OCI-LY3 (cell line): Measurements from ENCODE around the gene TRABD2B.

Source experiments
- EZH2phosphoT487 ChIP-seq: fragments of 200-600 bp; shearing (Covaris generic); IDR thresholded peaks from 2 replicates; pipeline ENCODE4 v1.6.1; 2018; ENCODE audit warnings: antibody characterized with exemption, mixed run types, low read depth
- TF ChIP-seq, protein P1 (sequence below): fragments of 200-600, 300-600 bp; sonication (generic); IDR thresholded peaks from 2 replicates; pipeline ENCODE4 v1.5.1; 2014; ENCODE audit warnings: antibody characterized with exemption, low read length, low read depth

DNA sequence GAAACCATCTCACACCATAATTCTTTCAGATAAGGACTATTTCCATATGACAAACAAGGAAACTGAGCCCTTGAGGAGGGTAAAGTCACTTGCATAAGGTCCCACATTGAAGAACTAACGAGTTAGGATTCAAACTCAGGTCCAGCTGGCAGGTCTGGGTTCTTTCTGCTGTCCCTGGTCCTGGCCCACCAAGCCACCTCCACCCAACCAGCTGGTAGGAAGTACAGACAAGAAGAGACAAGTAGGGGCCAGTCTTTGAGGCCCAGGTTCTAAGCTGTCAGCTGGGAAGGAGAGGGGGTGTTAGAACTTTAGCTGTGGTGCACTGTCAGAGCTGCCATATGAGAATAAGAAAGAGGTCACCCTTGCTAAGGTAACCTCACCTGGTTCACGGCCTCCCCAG lies 188.6 kb downstream of the TRABD2B start:
- TF ChIP-seq, protein P1, sequence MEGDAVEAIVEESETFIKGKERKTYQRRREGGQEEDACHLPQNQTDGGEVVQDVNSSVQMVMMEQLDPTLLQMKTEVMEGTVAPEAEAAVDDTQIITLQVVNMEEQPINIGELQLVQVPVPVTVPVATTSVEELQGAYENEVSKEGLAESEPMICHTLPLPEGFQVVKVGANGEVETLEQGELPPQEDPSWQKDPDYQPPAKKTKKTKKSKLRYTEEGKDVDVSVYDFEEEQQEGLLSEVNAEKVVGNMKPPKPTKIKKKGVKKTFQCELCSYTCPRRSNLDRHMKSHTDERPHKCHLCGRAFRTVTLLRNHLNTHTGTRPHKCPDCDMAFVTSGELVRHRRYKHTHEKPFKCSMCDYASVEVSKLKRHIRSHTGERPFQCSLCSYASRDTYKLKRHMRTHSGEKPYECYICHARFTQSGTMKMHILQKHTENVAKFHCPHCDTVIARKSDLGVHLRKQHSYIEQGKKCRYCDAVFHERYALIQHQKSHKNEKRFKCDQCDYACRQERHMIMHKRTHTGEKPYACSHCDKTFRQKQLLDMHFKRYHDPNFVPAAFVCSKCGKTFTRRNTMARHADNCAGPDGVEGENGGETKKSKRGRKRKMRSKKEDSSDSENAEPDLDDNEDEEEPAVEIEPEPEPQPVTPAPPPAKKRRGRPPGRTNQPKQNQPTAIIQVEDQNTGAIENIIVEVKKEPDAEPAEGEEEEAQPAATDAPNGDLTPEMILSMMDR: no peak
- TF ChIP-seq EZH2phosphoT487: no peak
